Thyroid gland (tissue), 4 donors: ENCODE results near the gene KIFC3.

Experiments used
- POLR2A ChIP-seq, 2 donors: fragments of 450-650 bp; IDR thresholded peaks; one replicate each; pipeline ENCODE4 v1.6.1; 2017; ENCODE audit warnings: antibody characterized with exemption in 2 of 2, mild to moderate bottlenecking in 2 of 2, moderate library complexity in 1 of 2
- TF ChIP-seq, protein P1 (sequence below), 6 experiments: fragments of 200-600 bp in 3 of 6; fragments of 450-650 bp in 3 of 6; sonication (generic) in 3 of 6; IDR thresholded peaks; one replicate each; pipeline ENCODE4 v1.5.1; 2016 to 2019; ENCODE audit warnings: antibody characterized with exemption in 6 of 6, mild to moderate bottlenecking in 2 of 6, inconsistent platforms in 1 of 6, moderate library complexity in 1 of 6

DNA sequence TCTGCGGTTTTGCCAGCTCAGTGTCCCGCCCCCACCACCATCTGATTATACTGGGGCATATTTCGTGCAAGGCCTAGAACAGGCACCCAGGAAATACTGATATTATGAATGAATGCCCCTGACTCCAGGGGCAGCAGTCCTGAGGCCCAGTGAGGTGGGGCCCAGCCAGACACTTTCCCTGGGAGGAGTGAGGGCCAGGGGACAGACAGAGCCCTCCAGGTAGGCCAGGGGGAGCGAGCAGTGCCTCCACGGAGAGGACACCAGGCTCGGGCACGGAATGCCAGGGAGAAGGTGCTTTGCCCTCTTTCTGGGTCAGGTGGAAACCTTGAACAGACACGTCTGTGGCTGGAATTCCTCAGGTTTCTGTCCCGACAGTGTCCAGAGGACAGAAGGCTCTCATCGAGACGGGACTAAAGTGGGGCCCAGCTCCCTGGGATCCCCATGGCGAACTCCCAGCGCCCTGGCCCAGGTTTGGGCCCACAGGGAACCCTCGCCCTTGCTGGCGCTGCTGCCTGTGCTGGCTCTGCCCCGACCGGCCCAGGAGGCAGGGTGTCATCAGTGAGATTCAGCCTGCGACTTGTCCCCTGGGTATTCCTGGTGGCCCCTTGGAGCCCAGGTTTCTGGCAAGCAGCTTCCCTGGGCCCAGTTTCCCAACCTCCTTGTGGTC is 62.4 kb downstream of the KIFC3 start:
- TF ChIP-seq, protein P1, sequence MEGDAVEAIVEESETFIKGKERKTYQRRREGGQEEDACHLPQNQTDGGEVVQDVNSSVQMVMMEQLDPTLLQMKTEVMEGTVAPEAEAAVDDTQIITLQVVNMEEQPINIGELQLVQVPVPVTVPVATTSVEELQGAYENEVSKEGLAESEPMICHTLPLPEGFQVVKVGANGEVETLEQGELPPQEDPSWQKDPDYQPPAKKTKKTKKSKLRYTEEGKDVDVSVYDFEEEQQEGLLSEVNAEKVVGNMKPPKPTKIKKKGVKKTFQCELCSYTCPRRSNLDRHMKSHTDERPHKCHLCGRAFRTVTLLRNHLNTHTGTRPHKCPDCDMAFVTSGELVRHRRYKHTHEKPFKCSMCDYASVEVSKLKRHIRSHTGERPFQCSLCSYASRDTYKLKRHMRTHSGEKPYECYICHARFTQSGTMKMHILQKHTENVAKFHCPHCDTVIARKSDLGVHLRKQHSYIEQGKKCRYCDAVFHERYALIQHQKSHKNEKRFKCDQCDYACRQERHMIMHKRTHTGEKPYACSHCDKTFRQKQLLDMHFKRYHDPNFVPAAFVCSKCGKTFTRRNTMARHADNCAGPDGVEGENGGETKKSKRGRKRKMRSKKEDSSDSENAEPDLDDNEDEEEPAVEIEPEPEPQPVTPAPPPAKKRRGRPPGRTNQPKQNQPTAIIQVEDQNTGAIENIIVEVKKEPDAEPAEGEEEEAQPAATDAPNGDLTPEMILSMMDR (IDR thresholded peaks at IDR 0.05), result no peak
- TF ChIP-seq POLR2A (IDR thresholded peaks at IDR 0.05), result no peak
